Brain microvascular endothelial cell (primary cell): ENCODE results near the gene EMP2.

Experiments used
- DNase-seq: peaks from one replicate; pipeline ENCODE4 v3.0.0-alpha.2; 2020
- H3K27ac ChIP-seq: fragments of 250-450 bp; sonication (Bioruptor Pico); 2 replicates; pipeline ENCODE4 v1.5.1; 2020; ENCODE audit warnings: mild to moderate bottlenecking, moderate library complexity
- H3K27me3 ChIP-seq: fragments of 250-450 bp; sonication (Bioruptor Pico); replicated peaks from 2 replicates; pipeline ENCODE4 v1.5.1; 2020; ENCODE audit warnings: mild to moderate bottlenecking
- H3K36me3 ChIP-seq: fragments of 250-450 bp; sonication (Bioruptor Pico); replicated peaks from 2 replicates; pipeline ENCODE4 v1.5.1; 2020; ENCODE audit warnings: mild to moderate bottlenecking
- H3K4me3 ChIP-seq: 2 replicates; pipeline ENCODE4 v1.5.1; 2011; ENCODE audit warnings: low read depth, mild to moderate bottlenecking, control low read depth, low read length, moderate library complexity
- CTCF ChIP-seq: IDR thresholded peaks from 2 replicates; pipeline ENCODE4 v1.5.1; 2011; ENCODE audit warnings: low read depth, mild to moderate bottlenecking, moderate library complexity, low read length, control low read depth, inconsistent platforms; ENCODE audit errors: missing control alignments
- in situ Hi-C: cut with HindIII; loops from 2 replicates; pipeline ENCODE4 v1.10.0; 2017; ENCODE audit warnings: low sequenced_read_pairs, low pct_ligation_motif_present

Gene EMP2

GRCh38 chr16:10558305-10558704 lies 22.1 kb downstream of the EMP2 start:
- no peak for DNase-seq
- H3K27ac ChIP-seq, result no peak overlapping the region

GRCh38 chr16:10557750-10558149 lies 22.6 kb downstream of the EMP2 start:
- no peak for DNase-seq

More at GRCh38 chr16:10558305-10558704, 22.1 kb downstream of the EMP2 start:
- H3K36me3 ChIP-seq, result no peaks in the 10 kb centered on the region
- in situ Hi-C loops, result no loop called here
- no peaks in the 10 kb centered on the region for H3K27me3 ChIP-seq
- peak overlapping the region; percentile 20 for H3K4me3 ChIP-seq
- no peak for TF ChIP-seq CTCF

GRCh38 chr16:10556236-10556635 lies 24.2 kb downstream of the EMP2 start:
- DNase-seq, result no peak
- Histone ChIP-seq H3K36me3 (no peaks in the 10 kb centered on the region), H3K27ac (no peak overlapping the region), H3K4me3 (no peak overlapping the region), H3K27me3 (no peaks in the 10 kb centered on the region)
- in situ Hi-C loops, result no loop called here
- no peak for TF ChIP-seq CTCF

More at GRCh38 chr16:10557750-10558149, 22.6 kb downstream of the EMP2 start:
- Histone ChIP-seq H3K27ac (no peak overlapping the region), H3K27me3 (no peaks in the 10 kb centered on the region), H3K36me3 (no peaks in the 10 kb centered on the region), H3K4me3 (no peak overlapping the region)
- no peak for TF ChIP-seq CTCF
- in situ Hi-C loops, result no loop called here

- Histone ChIP-seq H3K27me3 (no peaks in the 10 kb centered on the region), H3K27ac (no peak overlapping the region), H3K36me3 (no peaks in the 10 kb centered on the region), H3K4me3 (no peak overlapping the region)
- DNase-seq, result no peak
- in situ Hi-C loops, result no loop called here
- TF ChIP-seq CTCF, result no peak
Measured at GRCh38 chr16:10554569-10554968, 25.8 kb downstream of the EMP2 start.

GRCh38 chr16:10552998-10553491 lies 27.4 kb downstream of the EMP2 start:
- no peak for TF ChIP-seq CTCF
- Histone ChIP-seq H3K36me3 (no peaks in the 10 kb centered on the region), H3K27me3 (no peaks in the 10 kb centered on the region), H3K27ac (peak overlapping the region; percentile 21), H3K4me3 (peak overlapping the region; percentile 31)
- DNase-seq, result peak; percentile 62
- in situ Hi-C loops, result no loop called here

GRCh38 chr16:10552281-10552680 lies 28.1 kb downstream of the EMP2 start:
- Histone ChIP-seq H3K27me3 (no peaks in the 10 kb centered on the region), H3K36me3 (no peaks in the 10 kb centered on the region), H3K27ac (no peak overlapping the region), H3K4me3 (no peak overlapping the region)
- no peak for DNase-seq
- in situ Hi-C loops, result no loop called here
- TF ChIP-seq CTCF, result no peak
